GM03348 (cell line): ENCODE data around the gene C11orf68.

Experiments used
- DNase-seq: peaks from one replicate; pipeline ENCODE4 v3.0.0; 2012; ENCODE audit warnings: low spot score

C11orf68 gene

GRCh38 chr11:65890324-65891218 lies 28.3 kb downstream of the C11orf68 start, which contains the start of gene CCDC85B:
Gene CCDC85B (plus strand): TSS chr11:65890673. CDS start chr11:65890784, 111 bp downstream.
- DNase-seq, result peak; percentile 97

DNA sequence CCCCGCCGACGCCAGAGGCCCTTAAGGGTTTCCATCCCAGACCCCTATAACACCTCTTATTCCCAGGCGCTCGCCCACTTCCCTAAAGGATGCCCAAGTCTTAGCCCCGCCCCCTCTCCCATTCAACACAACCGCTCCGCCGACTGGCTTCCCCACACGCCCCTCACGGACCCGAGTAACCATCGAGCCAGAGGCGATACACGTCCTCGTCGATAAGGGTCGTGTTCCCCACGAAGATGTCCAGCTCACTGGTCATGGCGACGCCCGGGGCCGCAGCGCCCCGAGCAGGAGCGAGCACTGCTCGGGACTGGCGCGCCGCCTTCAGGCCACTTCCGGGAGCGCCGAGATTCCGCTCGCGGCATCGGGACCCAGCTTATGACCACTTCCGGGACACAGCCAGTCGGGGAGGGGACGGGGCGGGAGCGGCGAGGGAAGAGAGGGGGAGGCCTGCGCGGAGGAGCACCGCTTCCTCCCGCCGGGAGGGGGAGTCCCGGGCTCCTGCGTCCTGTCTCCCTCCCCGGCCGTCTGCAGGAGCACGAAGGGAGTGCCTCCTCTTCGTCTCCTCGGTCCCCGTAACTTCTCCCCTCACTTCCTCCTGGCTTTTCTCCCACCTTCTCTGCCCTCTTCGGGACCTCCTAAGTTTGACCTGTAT lies 30.6 kb downstream of the C11orf68 start, which contains the start of gene FIBP:
FIBP (minus strand) TSS at position 309 of the 652 bp plus-strand sequence; CDS start at position 256, 53 bp downstream.
- DNase-seq, result peak; percentile 98

- peak; percentile 44 for DNase-seq
These were observed 31.1 kb downstream of the C11orf68 start for GRCh38 chr11:65887723-65888162.

GRCh38 chr11:65886826-65887722 lies 31.8 kb downstream of the C11orf68 start:
- DNase-seq, result no peak

DNA sequence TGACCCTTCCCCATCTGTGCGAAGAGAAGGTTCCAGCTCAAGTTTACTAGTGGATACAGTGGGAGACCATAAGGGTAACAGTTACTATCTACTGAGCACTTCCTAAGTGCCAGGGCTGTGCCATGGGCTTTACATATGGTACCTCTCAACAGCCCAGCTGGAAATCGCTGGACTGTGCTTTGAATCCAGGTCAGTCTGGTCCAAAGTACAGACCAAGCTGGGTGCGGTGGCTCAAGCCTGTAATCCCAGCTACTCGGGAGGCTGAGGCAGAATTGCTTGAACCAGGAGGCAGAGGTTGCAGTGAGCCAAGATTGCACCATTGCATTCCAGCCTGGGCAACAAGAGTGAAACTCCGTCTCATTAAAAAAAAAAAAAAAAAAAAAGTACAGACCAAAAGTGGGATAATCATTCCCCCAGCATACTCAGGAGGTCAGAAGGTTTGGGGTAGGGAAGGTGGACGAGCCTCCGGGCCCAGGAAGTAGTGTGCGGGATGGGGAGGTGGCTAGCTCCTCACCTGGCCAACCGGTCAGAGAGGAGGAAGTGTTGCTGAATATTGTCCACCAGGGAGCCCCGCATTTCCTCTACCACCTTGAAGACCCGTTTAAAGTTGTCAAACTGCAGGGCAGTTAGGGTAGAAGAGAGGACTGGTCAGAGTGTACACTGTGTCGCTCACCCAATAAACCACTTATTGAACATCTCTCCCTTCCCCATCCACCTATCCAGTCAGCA lies 32.9 kb downstream of the C11orf68 start:
- DNase-seq, result no peak

- DNase-seq, result no peak
These were observed 33.6 kb downstream of the C11orf68 start for GRCh38 chr11:65885231-65885630.

GRCh38 chr11:65884716-65885092 lies 34.2 kb downstream of the C11orf68 start:
- DNase-seq, result peak; percentile 88

DNA sequence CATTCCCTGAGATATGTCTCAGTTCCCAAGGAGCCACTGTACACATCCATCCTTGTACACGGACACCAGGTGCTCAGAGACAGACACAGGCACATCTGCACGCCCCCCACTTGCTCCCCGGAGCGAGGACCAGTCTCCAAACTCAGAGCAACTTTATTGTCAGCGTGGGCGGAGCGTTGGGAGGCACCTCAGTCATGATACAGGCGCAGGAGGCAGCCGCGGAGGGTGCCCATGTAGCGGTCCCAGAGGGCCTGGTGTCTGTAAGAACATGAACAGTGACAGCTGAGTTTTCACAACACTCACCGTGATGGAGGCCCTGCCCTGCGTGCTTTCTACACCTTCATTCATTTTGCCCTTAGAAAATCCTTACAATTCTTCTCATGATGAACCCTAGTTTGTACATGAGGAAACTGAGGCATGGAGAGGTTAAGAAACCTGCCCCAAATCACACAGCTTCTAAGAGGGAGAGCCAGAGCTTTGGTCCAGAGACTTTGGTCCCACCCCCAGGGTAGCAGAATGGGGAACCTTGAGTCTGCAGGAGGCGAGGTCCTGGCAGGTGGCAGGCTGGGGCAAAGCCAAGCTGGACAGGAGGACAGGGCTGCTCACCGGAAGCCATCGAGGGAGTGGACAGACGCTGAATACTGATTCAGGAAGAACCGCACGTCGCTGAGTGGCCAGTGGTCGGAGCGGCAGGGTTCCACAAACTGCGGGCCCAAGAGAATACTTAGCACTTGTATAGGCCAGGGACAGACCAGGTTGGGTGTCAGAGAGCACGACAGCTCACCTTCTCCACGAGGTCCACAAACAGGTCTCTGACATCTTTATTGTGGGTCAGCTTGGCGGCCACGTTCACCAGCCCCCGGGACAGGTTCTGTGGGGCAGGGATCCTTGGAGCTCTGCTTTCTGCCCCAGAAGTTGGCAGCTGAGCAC lies 34.8 kb downstream of the C11orf68 start:
- DNase-seq, result no peak

DNA sequence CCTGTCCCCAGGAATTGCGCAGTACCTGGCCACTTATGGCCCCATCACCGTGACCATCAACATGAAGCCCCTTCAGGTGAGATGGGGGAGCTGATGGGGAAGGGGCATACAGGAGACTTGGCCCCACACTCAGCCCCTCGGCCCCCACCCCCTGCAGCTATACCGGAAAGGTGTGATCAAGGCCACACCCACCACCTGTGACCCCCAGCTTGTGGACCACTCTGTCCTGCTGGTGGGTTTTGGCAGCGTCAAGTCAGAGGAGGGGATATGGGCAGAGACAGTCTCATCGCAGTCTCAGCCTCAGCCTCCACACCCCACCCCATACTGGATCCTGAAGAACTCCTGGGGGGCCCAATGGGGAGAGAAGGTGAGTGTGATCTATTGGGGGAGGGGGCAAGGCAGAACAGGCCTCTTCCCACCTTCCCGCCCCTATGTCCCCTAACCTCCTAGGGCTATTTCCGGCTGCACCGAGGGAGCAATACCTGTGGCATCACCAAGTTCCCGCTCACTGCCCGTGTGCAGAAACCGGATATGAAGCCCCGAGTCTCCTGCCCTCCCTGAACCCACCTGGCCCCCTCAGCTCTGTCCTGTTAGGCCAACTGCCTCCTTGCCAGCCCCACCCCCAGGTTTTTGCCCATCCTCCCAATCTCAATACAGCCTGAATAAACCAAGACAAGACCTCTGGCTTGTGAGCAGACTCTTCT lies 35.7 kb downstream of the C11orf68 start:
- no peak for DNase-seq

- no peak for DNase-seq
These were observed 36.5 kb downstream of the C11orf68 start for GRCh38 chr11:65882120-65883057.

- no peak for DNase-seq
These were observed 37.9 kb downstream of the C11orf68 start for GRCh38 chr11:65880844-65881421.

DNA sequence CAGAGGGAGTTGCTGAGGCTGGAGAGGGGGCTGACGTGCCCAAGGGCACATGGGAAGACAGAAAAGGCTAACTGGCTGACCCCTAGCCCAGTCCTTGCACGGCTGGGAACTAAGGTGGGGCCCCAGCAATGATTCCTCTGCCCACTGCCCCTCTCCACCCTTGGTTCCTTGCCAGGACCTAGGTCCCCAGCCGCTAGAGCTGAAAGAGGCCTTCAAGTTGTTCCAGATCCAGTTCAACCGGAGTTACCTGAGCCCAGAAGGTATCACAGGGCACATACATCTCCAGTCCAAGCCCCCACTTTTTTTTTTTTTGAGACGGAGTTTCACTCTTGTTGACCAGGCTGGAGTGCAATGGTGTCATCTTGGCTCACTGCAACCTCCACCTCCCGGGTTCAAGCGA lies 38.8 kb downstream of the C11orf68 start:
- DNase-seq, result no peak

- no peak for DNase-seq
These were observed 39.2 kb downstream of the C11orf68 start, which contains the start of gene CTSW for GRCh38 chr11:65879617-65880016. Gene CTSW (plus strand): TSS chr11:65879837. CDS start chr11:65879855, 18 bp downstream.

DNA sequence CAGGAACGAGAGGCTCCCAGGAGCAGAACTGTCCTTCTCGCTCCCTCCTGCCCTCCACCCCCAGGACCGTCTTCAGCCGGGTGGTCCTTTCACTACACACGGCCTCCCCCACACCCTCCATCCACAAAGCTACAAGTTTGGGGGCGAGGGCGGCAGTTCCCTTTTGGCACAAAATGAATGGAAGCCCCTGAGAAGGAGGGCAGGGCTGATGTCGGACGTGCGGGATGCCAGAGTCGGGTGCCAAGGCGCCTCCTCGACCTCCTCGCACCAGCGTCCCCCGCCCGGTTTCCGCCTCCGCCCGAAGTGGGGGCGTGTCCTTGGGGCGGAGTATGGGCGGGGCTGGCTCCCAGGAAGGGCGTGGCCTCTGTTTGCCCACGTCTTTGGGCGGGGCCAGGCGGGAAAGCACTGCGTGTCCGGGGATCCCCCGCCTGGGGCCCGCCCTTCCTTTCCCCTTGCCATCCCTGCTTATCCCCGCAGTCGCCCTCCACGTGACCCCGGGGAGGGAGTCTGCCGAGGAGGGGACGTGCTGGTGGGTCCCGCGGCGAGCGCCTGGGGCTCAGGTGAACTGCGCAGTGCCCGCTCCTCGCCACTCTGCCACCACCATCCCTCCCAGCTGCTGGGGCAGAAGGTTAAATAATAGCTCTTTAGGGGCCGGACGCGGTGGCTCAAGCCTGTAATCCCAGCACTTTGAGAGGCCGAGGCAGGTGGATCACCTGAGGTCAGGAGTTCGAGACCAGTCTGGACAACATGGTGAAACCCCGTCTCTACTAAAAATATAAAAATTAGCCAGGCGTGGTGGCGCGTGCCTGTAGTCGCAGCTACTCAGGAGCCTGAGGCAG lies 45.3 kb downstream of the C11orf68 start:
- peak; percentile 97 for DNase-seq

DNA sequence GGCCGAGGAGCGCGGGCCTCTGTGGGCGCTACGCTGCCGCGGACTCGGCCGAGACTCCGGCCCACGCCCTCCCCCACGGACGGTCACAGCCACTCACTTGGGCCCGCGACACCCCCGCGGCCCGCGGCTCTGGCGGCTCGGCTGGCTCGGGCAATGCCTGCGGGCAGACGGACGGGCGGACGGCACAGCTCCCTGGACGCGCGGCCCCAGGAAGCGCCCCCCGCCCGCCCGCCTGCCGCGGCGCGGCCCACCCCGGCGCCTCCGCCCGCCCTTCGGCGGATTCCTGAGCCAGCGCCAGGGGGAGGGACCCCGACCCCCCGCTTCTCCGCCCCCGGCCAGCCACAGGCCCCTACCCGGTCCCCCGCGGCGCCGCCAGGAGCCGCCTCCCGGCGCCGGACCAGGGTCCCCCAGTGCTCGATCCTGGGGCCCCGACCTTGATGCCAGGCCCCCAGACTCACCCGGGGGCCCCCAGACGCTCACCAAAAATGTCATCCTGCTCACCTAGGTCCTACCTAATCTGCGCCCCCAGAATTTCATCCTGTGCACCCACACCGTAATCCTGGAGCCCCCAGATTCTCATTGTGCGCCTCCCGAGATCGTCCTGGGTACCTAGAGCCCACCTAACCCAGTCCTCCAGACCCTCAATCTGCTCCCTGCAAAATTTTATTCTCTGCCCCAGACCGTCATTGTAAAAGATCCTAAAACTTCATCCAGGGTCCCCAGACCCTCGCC lies 46.1 kb downstream of the C11orf68 start, which contains the start of gene EFEMP2:
EFEMP2 (minus strand) TSS at position 215 of the 732 bp plus-strand sequence. CDS start 446 bp downstream, outside the sequence.
- DNase-seq, result peak; percentile 81
